Astrocyte of the spinal cord (primary cell): ENCODE data around the gene ANXA4.
"Not testable (repeated sequence)": the region's sequence is repeated elsewhere in the genome, so short reads cannot be mapped to it uniquely, and the experiment has no call there.

Source experiments
- DNase-seq: peaks from one replicate; pipeline ENCODE4 v3.0.0; 2011; ENCODE audit warnings: low read depth, low spot score
- H3K4me3 ChIP-seq: 2 replicates; pipeline ENCODE4 v1.5.1; 2011; ENCODE audit warnings: low read depth, mild to moderate bottlenecking, low read length, moderate library complexity
- CTCF ChIP-seq: IDR thresholded peaks from 2 replicates; pipeline ENCODE4 v1.5.1; 2012; ENCODE audit warnings: low read depth, mild to moderate bottlenecking, low read length, inconsistent platforms
- in situ Hi-C: cut with HindIII; loops from 2 replicates; pipeline ENCODE4 v1.10.0; 2017; ENCODE audit warnings: low sequenced_read_pairs

The ANXA4 gene

GRCh38 chr2:69768235-69768634 lies 26.3 kb downstream of the ANXA4 start:
- in situ Hi-C loops = no loop called here
- TF ChIP-seq CTCF = no peak
- no peak for DNase-seq
- H3K4me3 ChIP-seq = no peak overlapping the region

- in situ Hi-C loops = no loop called here
- no peak overlapping the region for H3K4me3 ChIP-seq
- TF ChIP-seq CTCF = no peak
- DNase-seq = no peak
Measured at GRCh38 chr2:69768789-69769188, 26.9 kb downstream of the ANXA4 start.

- in situ Hi-C loops = no loop called here
- DNase-seq = no peak
- no peak overlapping the region for H3K4me3 ChIP-seq
- no peak for TF ChIP-seq CTCF
Measured at GRCh38 chr2:69769272-69769671, 27.3 kb downstream of the ANXA4 start.

- peak; percentile 85 for DNase-seq
- no peak overlapping the region for H3K4me3 ChIP-seq
Measured at GRCh38 chr2:69770193-69770702, 28.3 kb downstream of the ANXA4 start.

GRCh38 chr2:69770747-69771146 lies 28.8 kb downstream of the ANXA4 start:
- no peak overlapping the region for H3K4me3 ChIP-seq
- in situ Hi-C loops = no loop called here
- no peak for TF ChIP-seq CTCF
- no peak for DNase-seq

More at GRCh38 chr2:69770193-69770702, 28.3 kb downstream of the ANXA4 start:
- no peak for TF ChIP-seq CTCF
- in situ Hi-C loops = no loop called here

- peak; percentile 43 for DNase-seq
- TF ChIP-seq CTCF = no peak
- in situ Hi-C loops = no loop called here
- no peak overlapping the region for H3K4me3 ChIP-seq
Measured at GRCh38 chr2:69771461-69771860, 29.5 kb downstream of the ANXA4 start.

GRCh38 chr2:69773206-69773605 lies 31.3 kb downstream of the ANXA4 start:
- H3K4me3 ChIP-seq = no peak overlapping the region
- peak; percentile 43 for DNase-seq
- TF ChIP-seq CTCF = no peak
- in situ Hi-C loops = no loop called here

GRCh38 chr2:69774258-69774983 lies 32.5 kb downstream of the ANXA4 start:
- in situ Hi-C loops, H3K4me3 ChIP-seq, DNase-seq: not testable (repeated sequence)
